OCI-LY3 (cell line): ENCODE measurements around the gene SLC6A6.
"Not testable (repeated sequence)": the region's sequence is repeated elsewhere in the genome, so short reads cannot be mapped to it uniquely, and the experiment has no call there.

Experiments used
- EZH2phosphoT487 ChIP-seq: fragments of 200-600 bp; shearing (Covaris generic); IDR thresholded peaks from 2 replicates; pipeline ENCODE4 v1.6.1; 2018; ENCODE audit warnings: antibody characterized with exemption, mixed run types, low read depth
- TF ChIP-seq, protein P1 (sequence below): fragments of 200-600, 300-600 bp; sonication (generic); IDR thresholded peaks from 2 replicates; pipeline ENCODE4 v1.5.1; 2014; ENCODE audit warnings: antibody characterized with exemption, low read length, low read depth

DNA sequence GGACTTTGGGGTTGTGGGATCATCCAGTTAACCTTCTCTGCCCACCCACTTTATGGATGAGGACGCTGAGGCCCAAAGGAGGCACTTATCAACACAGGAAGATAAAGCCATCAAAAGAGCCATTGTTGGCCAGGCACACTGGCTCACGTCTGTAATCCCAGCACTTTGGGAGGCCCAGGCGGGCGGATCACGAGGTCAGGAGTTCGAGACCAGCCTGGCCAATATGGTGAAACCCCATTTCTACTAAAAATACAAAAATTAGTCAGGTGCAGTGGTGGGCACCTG, 7.3 kb downstream of the SLC6A6 start:
- TF ChIP-seq, protein P1, sequence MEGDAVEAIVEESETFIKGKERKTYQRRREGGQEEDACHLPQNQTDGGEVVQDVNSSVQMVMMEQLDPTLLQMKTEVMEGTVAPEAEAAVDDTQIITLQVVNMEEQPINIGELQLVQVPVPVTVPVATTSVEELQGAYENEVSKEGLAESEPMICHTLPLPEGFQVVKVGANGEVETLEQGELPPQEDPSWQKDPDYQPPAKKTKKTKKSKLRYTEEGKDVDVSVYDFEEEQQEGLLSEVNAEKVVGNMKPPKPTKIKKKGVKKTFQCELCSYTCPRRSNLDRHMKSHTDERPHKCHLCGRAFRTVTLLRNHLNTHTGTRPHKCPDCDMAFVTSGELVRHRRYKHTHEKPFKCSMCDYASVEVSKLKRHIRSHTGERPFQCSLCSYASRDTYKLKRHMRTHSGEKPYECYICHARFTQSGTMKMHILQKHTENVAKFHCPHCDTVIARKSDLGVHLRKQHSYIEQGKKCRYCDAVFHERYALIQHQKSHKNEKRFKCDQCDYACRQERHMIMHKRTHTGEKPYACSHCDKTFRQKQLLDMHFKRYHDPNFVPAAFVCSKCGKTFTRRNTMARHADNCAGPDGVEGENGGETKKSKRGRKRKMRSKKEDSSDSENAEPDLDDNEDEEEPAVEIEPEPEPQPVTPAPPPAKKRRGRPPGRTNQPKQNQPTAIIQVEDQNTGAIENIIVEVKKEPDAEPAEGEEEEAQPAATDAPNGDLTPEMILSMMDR, result not testable (repeated sequence)
- not testable (repeated sequence) for TF ChIP-seq EZH2phosphoT487
